Endothelial cell of umbilical vein (primary cell): ENCODE data around the gene TMEM14A. TPM values are rescaled to one million over a fixed set of nuclear protein-coding genes. Genes with fewer than 3 reads are reported as not detected.

Experiments used
- BruUV-seq: library from RNA; stranded (reverse); fragments of 400-500 nt; replicated peaks from 2 replicates; lab custom pipeline; 2021; lab: Mats Ljungman, UMichigan
- CTCF ChIA-PET: fragments of 300-600, 350-600 bp; sonication (Branson Sonifier 250); formaldehyde crosslinking; loops from one replicate; lab custom pipeline; 2021; ENCODE audit warnings: antibody characterized with exemption, inconsistent platforms; lab: Charles Lee
- POLR2A ChIA-PET: fragments of 300-600, 350-600 bp; sonication (Branson Sonifier 250); formaldehyde crosslinking; loops from one replicate; lab custom pipeline; 2021; ENCODE audit warnings: antibody characterized with exemption, inconsistent platforms; lab: Charles Lee
- DNase-seq: peaks from one replicate; pipeline ENCODE4 v3.0.0-alpha.2; 2011; ENCODE audit warnings: low read depth, low spot score
- FAIRE-seq: peaks from 2 replicates; lab custom pipeline; 2011; peaks lifted over from hg19 to GRCh38; lab: Jason Lieb, UNC
- H2AFZ ChIP-seq: 2 replicates; pipeline ENCODE4 v1.6.0; 2012; ENCODE audit warnings: low read depth, low read length, control low read depth, inconsistent platforms
- H3K27ac ChIP-seq: 2 replicates; pipeline ENCODE4 v1.5.1; 2011; ENCODE audit warnings: low read depth, mild to moderate bottlenecking, control low read depth, low read length, moderate library complexity; ENCODE audit not compliant: insufficient read depth
- H3K27me3 ChIP-seq, 2 experiments: 2 replicates each; pipeline versions ENCODE4 v1.6.0 to v1.6.1; 2011; ENCODE audit warnings: low read length in 2 of 2, mixed read lengths in 1 of 2; ENCODE audit not compliant: control insufficient read depth in 2 of 2, insufficient read depth in 2 of 2
- H3K36me3 ChIP-seq, 2 experiments: 2 replicates in 1 of 2; 3 replicates in 1 of 2; pipeline ENCODE4 v1.5.1; 2011; ENCODE audit warnings: low read length in 2 of 2, mild to moderate bottlenecking in 1 of 2, moderate library complexity in 1 of 2; ENCODE audit not compliant: control insufficient read depth in 2 of 2, insufficient read depth in 2 of 2; ENCODE audit errors: extremely low read depth in 1 of 2
- H3K4me1 ChIP-seq: 3 replicates; pipeline ENCODE4 v1.5.1; 2011; ENCODE audit warnings: mild to moderate bottlenecking, low read length; ENCODE audit not compliant: control insufficient read depth, insufficient read depth; ENCODE audit errors: extremely low read depth
- H3K4me2 ChIP-seq: 2 replicates; pipeline ENCODE4 v1.6.1; 2011; ENCODE audit warnings: low read length, control low read depth, mixed read lengths; ENCODE audit not compliant: insufficient read depth
- H3K4me3 ChIP-seq, 3 experiments: fragments of 200-600 bp in 1 of 3; sonication (generic), shearing (Covaris generic) in 1 of 3; replicated peaks in 1 of 3; 2 replicates each; pipeline ENCODE4 v1.5.1; 2011 to 2016; ENCODE audit warnings: control low read depth in 3 of 3, low read length in 3 of 3, mild to moderate bottlenecking in 2 of 3, inconsistent platforms in 1 of 3, low read depth in 1 of 3, moderate library complexity in 1 of 3; ENCODE audit not compliant: insufficient read depth in 1 of 3
- H3K79me2 ChIP-seq: 2 replicates; pipeline ENCODE4 v1.6.0; 2012; ENCODE audit warnings: low read length, inconsistent platforms; ENCODE audit not compliant: control insufficient read depth, insufficient read depth
- H3K9ac ChIP-seq: replicated peaks from 2 replicates; pipeline ENCODE3; 2011; ENCODE audit warnings: low read length, control low read depth; ENCODE audit not compliant: insufficient read depth; ENCODE audit errors: extremely low read depth
- H3K9me1 ChIP-seq: replicated peaks from 3 replicates; pipeline ENCODE4 v1.6.0; 2011; ENCODE audit warnings: mild to moderate bottlenecking, low read length; ENCODE audit not compliant: control insufficient read depth, insufficient read depth; ENCODE audit errors: extremely low read depth
- H3K9me3 ChIP-seq: replicated peaks from 2 replicates; pipeline ENCODE4 v1.5.1; 2012; ENCODE audit warnings: low read length, inconsistent platforms; ENCODE audit not compliant: control insufficient read depth, insufficient read depth
- H4K20me1 ChIP-seq: replicated peaks from 2 replicates; pipeline ENCODE3; 2011; ENCODE audit warnings: mild to moderate bottlenecking, low read length; ENCODE audit not compliant: control insufficient read depth, insufficient read depth; ENCODE audit errors: extremely low read depth
- EZH2 ChIP-seq: IDR thresholded peaks from 2 replicates; pipeline ENCODE4 v1.6.1; 2012; ENCODE audit warnings: borderline replicate concordance, low read depth, mild to moderate bottlenecking, moderate library complexity, low read length, inconsistent platforms; ENCODE audit not compliant: severe bottlenecking
- FOS ChIP-seq: IDR thresholded peaks from 2 replicates; pipeline ENCODE4 v1.6.1; 2011; ENCODE audit warnings: mild to moderate bottlenecking, low read length, moderate library complexity, borderline replicate concordance; ENCODE audit not compliant: insufficient read depth
- GATA2 ChIP-seq: IDR thresholded peaks from 2 replicates; pipeline ENCODE4 v1.7.0; 2011; ENCODE audit warnings: low read depth, mild to moderate bottlenecking, moderate library complexity, mixed read lengths, low read length; ENCODE audit not compliant: insufficient read length, insufficient read depth
- JUN ChIP-seq: IDR thresholded peaks from 2 replicates; pipeline ENCODE4 v1.6.1; 2011; ENCODE audit warnings: borderline replicate concordance, low read depth; ENCODE audit not compliant: insufficient read length, insufficient read depth
- MAX ChIP-seq: IDR thresholded peaks from 2 replicates; pipeline ENCODE4 v1.6.1; 2011; ENCODE audit not compliant: insufficient read depth, insufficient read length
- MYC ChIP-seq: IDR thresholded peaks from one replicate; pipeline ENCODE4 v1.6.1; 2011; ENCODE audit warnings: mild to moderate bottlenecking, low read depth, low read length
- POLR2A ChIP-seq: IDR thresholded peaks from 2 replicates; pipeline ENCODE4 v1.6.1; 2012; ENCODE audit warnings: low read depth, mild to moderate bottlenecking, control low read depth, low read length
- POLR2AphosphoS5 ChIP-seq: IDR thresholded peaks from 2 replicates; pipeline ENCODE4 v1.6.1; 2012; ENCODE audit warnings: low read depth, mild to moderate bottlenecking, control low read depth, low read length, moderate library complexity; ENCODE audit not compliant: insufficient read depth
- dilution Hi-C: fragments of 300-500 bp; cut with MboI; formaldehyde crosslinking; loops from one replicate; pipeline ENCODE4 v1.15.0; 2019; ENCODE audit warnings: low sequenced_read_pairs; ENCODE audit not compliant: extremely low pct_ligation_motif_present
- intact Hi-C: fragments of 100-400 bp; cut with micrococcal nuclease; formaldehyde crosslinking; loops from one replicate; pipeline ENCODE4 v1.10.0; 2022
- polyA plus RNA-seq, 4 experiments: library from polyadenylated mRNA; depleted of rRNA in 3 of 4; stranded (reverse) in 3 of 4; unstranded in 1 of 4; fragments of >200 nt; gene quantifications; 2 replicates each; pipeline versions ENCODE4 v1.2.1 to v1.2.3, GENCODE V29; 2011 to 2012; ENCODE audit warnings: missing spikeins in 1 of 4
- small RNA-seq: library from RNA; depleted of rRNA; stranded (forward); fragments of <200 nt; gene quantifications from one replicate; pipeline ENCODE3, GENCODE V24; 2012; ENCODE audit warnings: low replicate concordance, low read depth; ENCODE audit not compliant: insufficient read depth, insufficient read length
- total RNA-seq: library from RNA; stranded (reverse); gene quantifications from 2 replicates; pipeline ENCODE4 v1.2.3, GENCODE V29; 2021
- TF ChIP-seq, protein P1 (sequence below), 2 donors: IDR thresholded peaks; 1 replicate in 1 of 2; 2 replicates in 1 of 2; pipeline ENCODE4 v1.5.1; 2011; ENCODE audit warnings: low read length in 2 of 2, mild to moderate bottlenecking in 2 of 2, moderate library complexity in 2 of 2, control low read depth in 1 of 2, inconsistent platforms in 1 of 2, low read depth in 1 of 2; ENCODE audit not compliant: insufficient read depth in 1 of 2; ENCODE audit errors: extremely low read depth in 1 of 2

TMEM14A gene
- total and polyA plus RNA-seq, 2 donors (not counting 3 experiments of a cell fraction or from before 2014, with no cell fraction given) = 19.5 to 33.7 TPM

DNA sequence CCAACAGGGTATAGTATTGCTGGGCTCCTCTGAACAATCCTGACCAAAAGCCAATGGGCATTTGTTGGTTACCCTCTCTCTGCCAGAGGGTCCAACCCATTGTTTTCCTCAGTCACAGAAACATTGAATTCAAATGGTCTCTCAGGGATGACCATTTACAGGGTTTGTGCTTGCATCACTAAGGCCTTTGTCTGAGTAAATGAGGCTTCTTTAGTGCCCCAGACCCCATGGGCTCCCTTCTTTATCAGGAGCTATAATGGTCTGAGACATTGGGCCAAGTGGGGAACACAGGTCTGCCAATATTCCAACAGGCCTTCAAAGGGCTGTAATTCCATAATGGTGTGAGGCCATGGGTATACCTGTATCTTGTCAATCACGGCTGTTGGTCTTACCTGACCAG is 65.2 kb downstream of the TMEM14A start:
- Histone ChIP-seq H3K79me2 (no peaks in the 10 kb centered on the region), H3K9me1 (no peaks in the 10 kb centered on the region), H3K4me2 (no peak overlapping the region), H2AFZ (no peak overlapping the region), H3K27me3 (no peaks in the 10 kb centered on the region), H4K20me1 (no peaks in the 10 kb centered on the region), H3K4me1 (no peaks in the 10 kb centered on the region), H3K9ac (no peak overlapping the region), H3K4me3 (no peak overlapping the region), H3K27ac (no peak overlapping the region), H3K36me3 (no peaks in the 10 kb centered on the region), H3K9me3 (no peaks in the 10 kb centered on the region)
- DNase-seq = no peak
- TF ChIP-seq POLR2A = no peak
- no peak for TF ChIP-seq JUN
- no peak for TF ChIP-seq MAX
- no peak for TF ChIP-seq POLR2AphosphoS5
- no peak for TF ChIP-seq GATA2
- TF ChIP-seq EZH2 = no peak
- TF ChIP-seq MYC = no peak
- TF ChIP-seq FOS = no peak
- TF ChIP-seq, protein P1, sequence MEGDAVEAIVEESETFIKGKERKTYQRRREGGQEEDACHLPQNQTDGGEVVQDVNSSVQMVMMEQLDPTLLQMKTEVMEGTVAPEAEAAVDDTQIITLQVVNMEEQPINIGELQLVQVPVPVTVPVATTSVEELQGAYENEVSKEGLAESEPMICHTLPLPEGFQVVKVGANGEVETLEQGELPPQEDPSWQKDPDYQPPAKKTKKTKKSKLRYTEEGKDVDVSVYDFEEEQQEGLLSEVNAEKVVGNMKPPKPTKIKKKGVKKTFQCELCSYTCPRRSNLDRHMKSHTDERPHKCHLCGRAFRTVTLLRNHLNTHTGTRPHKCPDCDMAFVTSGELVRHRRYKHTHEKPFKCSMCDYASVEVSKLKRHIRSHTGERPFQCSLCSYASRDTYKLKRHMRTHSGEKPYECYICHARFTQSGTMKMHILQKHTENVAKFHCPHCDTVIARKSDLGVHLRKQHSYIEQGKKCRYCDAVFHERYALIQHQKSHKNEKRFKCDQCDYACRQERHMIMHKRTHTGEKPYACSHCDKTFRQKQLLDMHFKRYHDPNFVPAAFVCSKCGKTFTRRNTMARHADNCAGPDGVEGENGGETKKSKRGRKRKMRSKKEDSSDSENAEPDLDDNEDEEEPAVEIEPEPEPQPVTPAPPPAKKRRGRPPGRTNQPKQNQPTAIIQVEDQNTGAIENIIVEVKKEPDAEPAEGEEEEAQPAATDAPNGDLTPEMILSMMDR (IDR thresholded peaks at IDR 0.05; ENCODE audit: extremely low read depth in 1 of 2, insufficient read depth in 1 of 2, low read depth in 1 of 2, low read length in 2 of 2) = no peak
- no peak for FAIRE-seq
- POLR2A ChIA-PET = no interaction called here
- no TSS peak for BruUV-seq
- dilution Hi-C loops = no loop called here
- CTCF ChIA-PET = no interaction called here
- intact Hi-C loops = no loop called here

Small RNAs within 50 kb of the gene (small RNA-seq; reads per million reads assigned to genes)
- not detected for gene AL109918.2

Other genes starting within 250 kb of the TMEM14A start
- gene TRAM2, start 94.1 kb upstream of the TMEM14A start, total RNA-seq = 85.9 and 98.6 TPM in 2 replicates
- gene TRAM2, start 94.1 kb upstream of the TMEM14A start, polyA plus RNA-seq = 79.5 and 85.7 TPM in 2 replicates
- gene GSTA2, start 92.4 kb downstream of the TMEM14A start, total RNA-seq = not detected in 2 replicates
- not detected in 2 replicates for gene GSTA2, start 92.4 kb downstream of the TMEM14A start, polyA plus RNA-seq
- not detected in 2 replicates for gene GSTA1, start 132.7 kb downstream of the TMEM14A start, total RNA-seq
- gene GSTA1, start 132.7 kb downstream of the TMEM14A start, polyA plus RNA-seq = not detected in 2 replicates
- gene GSTA5, start 169.7 kb downstream of the TMEM14A start, total RNA-seq = not detected in 2 replicates
- gene GSTA5, start 169.7 kb downstream of the TMEM14A start, polyA plus RNA-seq = not detected in 2 replicates
- gene GSTA3, start 238.6 kb downstream of the TMEM14A start, total RNA-seq = not detected in 2 replicates
- gene GSTA3, start 238.6 kb downstream of the TMEM14A start, polyA plus RNA-seq = not detected in 2 replicates